ENCODE results near the gene CPS1. TPM values are rescaled to one million over a fixed set of nuclear protein-coding genes. Genes with fewer than 3 reads are reported as not detected.

CPS1 gene
- total RNA-seq = 1 to 10 TPM; 4.6 to 7.8 TPM
- 1 to 10 TPM; 2.5 to 9.2 (median 7.3) TPM for polyA plus RNA-seq (ENCODE audit: insufficient read length in 6 of 6)
- long read RNA-seq, donor 1 = 0 reads
- long read RNA-seq, donor 2 = 0 reads
- long read RNA-seq, donor 3 = 0 reads
- long read RNA-seq, donor 4 = 0 reads
- long read RNA-seq, donor 5 = 0 reads
- long read RNA-seq, donor 6 = 0 reads
- long read RNA-seq, donor 7 = 0 reads
- long read RNA-seq, donor 8 = 0 reads
- long read RNA-seq, donor 9 = 0 reads
- long read RNA-seq, donor 10 = 0 reads
- long read RNA-seq, donor 11 = 0 reads
- long read RNA-seq, donor 12 = 0 reads

GRCh38 chr2:210556329-210556980, at the start of gene CPS1:
CPS1 (plus strand) TSS chr2:210556599; CDS start chr2:210556734, 135 bp downstream.
- intact Hi-C loops (cut with DNase I) = no loop called here
- H3K27ac ChIP-seq = no peak within 1 kb of the TSS
- TF ChIP-seq, protein P1, sequence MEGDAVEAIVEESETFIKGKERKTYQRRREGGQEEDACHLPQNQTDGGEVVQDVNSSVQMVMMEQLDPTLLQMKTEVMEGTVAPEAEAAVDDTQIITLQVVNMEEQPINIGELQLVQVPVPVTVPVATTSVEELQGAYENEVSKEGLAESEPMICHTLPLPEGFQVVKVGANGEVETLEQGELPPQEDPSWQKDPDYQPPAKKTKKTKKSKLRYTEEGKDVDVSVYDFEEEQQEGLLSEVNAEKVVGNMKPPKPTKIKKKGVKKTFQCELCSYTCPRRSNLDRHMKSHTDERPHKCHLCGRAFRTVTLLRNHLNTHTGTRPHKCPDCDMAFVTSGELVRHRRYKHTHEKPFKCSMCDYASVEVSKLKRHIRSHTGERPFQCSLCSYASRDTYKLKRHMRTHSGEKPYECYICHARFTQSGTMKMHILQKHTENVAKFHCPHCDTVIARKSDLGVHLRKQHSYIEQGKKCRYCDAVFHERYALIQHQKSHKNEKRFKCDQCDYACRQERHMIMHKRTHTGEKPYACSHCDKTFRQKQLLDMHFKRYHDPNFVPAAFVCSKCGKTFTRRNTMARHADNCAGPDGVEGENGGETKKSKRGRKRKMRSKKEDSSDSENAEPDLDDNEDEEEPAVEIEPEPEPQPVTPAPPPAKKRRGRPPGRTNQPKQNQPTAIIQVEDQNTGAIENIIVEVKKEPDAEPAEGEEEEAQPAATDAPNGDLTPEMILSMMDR (IDR thresholded peaks at IDR 0.05) = no peak

GRCh38 chr2:210515911-210516310, 40.5 kb upstream of the CPS1 start:
- Histone ChIP-seq H3K27me3 (no peaks in the 10 kb centered on the region), H3K4me3 (no peak overlapping the region), H3K9me3 (peaks cover 0 to 5% of the 10 kb centered on the region in 2 donors), H3K27ac (no peak overlapping the region), H3K4me1 (no peaks in the 10 kb centered on the region), H3K36me3 (no peaks in the 10 kb centered on the region)
- ATAC-seq (no peak), DNase-seq (no peak)
- TF ChIP-seq, protein P1 (IDR thresholded peaks at IDR 0.05) = no peak
- intact Hi-C loops (cut with DNase I) = no loop called here

More at GRCh38 chr2:210556329-210556980, at the start of gene CPS1:
- no peaks in the 10 kb centered on the region for H3K9me3 ChIP-seq
- H3K4me3 ChIP-seq = no peak within 1 kb of the TSS
- DNase-seq = no peak
- H3K4me1 ChIP-seq = no peaks in the 10 kb centered on the region
- no peaks in the 10 kb centered on the region for H3K27me3 ChIP-seq
- H3K36me3 ChIP-seq = no peaks in the 10 kb centered on the region
- no peak for ATAC-seq

GRCh38 chr2:210517264-210517663, 39.1 kb upstream of the CPS1 start:
- H3K36me3 ChIP-seq = no peaks in the 10 kb centered on the region
- H3K27me3 ChIP-seq = no peaks in the 10 kb centered on the region
- no peak for ATAC-seq
- no peak for DNase-seq
- H3K9me3 ChIP-seq = peaks cover 0 to 5% of the 10 kb centered on the region in 2 donors
- H3K4me3 ChIP-seq = no peak overlapping the region
- H3K27ac ChIP-seq = no peak overlapping the region
- H3K4me1 ChIP-seq = no peaks in the 10 kb centered on the region
- intact Hi-C loops (cut with DNase I) = no loop called here
- TF ChIP-seq, protein P1 (IDR thresholded peaks at IDR 0.05) = no peak

- TF ChIP-seq, protein P1 (IDR thresholded peaks at IDR 0.05) = no peak
- Histone ChIP-seq H3K4me3 (no peak overlapping the region), H3K36me3 (no peaks in the 10 kb centered on the region), H3K4me1 (no peaks in the 10 kb centered on the region), H3K27me3 (no peaks in the 10 kb centered on the region), H3K9me3 (no peaks in the 10 kb centered on the region), H3K27ac (no peak overlapping the region)
- no peak for DNase-seq
- ATAC-seq = no peak
- intact Hi-C loops (cut with DNase I) = no loop called here
These were observed 36.8 kb upstream of the CPS1 start for GRCh38 chr2:210519594-210519993.

DNA sequence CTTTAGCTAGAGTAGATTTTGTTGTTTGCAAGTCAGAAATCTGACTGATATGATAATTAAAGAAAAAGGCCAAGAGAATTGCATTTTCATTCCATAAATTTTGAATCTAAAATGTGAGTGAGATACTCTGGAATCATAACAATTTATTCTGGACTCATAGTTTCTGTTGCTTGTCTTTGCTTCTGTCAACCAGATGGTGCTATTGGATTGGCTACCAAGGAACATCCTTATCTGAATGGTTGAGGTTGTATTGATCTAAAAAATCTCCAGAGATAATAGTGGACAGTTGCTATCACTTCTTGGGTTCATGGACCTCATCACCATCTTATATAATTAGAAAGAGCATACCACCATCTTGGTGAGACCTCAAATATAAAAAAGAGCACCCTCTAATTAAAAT, 34.0 kb upstream of the CPS1 start:
- no peak for DNase-seq
- Histone ChIP-seq H3K4me3 (no peak overlapping the region), H3K36me3 (no peaks in the 10 kb centered on the region), H3K4me1 (no peaks in the 10 kb centered on the region), H3K27me3 (no peaks in the 10 kb centered on the region), H3K9me3 (no peaks in the 10 kb centered on the region), H3K27ac (no peak overlapping the region)
- TF ChIP-seq, protein P1 (IDR thresholded peaks at IDR 0.05) = no peak
- ATAC-seq = no peak
- intact Hi-C loops (cut with DNase I) = no loop called here

Measured in left lung (tissue), 14 donors.